K562 (cell line): ENCODE results near the gene RFX7. TPM values are rescaled to one million over a fixed set of nuclear protein-coding genes. Genes with fewer than 3 reads are reported as not detected.

ENCODE experiments used
- ATAC-seq: fragments of 200-7000 bp; cut with Tn5 transposase; 3 replicates; pipeline ENCODE4 v1.9.1; 2020; ENCODE audit warnings: moderate library complexity
- BruUV-seq: library from RNA; stranded (reverse); fragments of 400-500 nt; replicated peaks from 2 replicates; lab custom pipeline; 2021; lab: Mats Ljungman, UMichigan
- CTCF ChIA-PET: fragments of 300-600 bp; formaldehyde crosslinking; extraction: SDS; loops from one replicate; lab custom pipeline; 2021; ENCODE audit warnings: low intra/inter-chr PET ratio; lab: Yijun Ruan, JAX
- POLR2A ChIA-PET: fragments of 300-600, 350-650 bp; sonication (Branson Sonifier 250); formaldehyde crosslinking; extraction: SDS; loops from one replicate; lab custom pipeline; 2021; ENCODE audit warnings: antibody characterized with exemption, inconsistent platforms; lab: Yijun Ruan, JAX
- DNase-seq, 4 experiments: peaks; one replicate each; pipeline versions ENCODE4 v3.0.0 to v3.0.0-alpha.2; 2011 to 2018; ENCODE audit warnings: low spot score in 3 of 4, mixed read lengths in 3 of 4; ENCODE audit errors: extremely low read depth in 1 of 4
- FAIRE-seq: peaks from 2 replicates; lab custom pipeline; 2011; peaks lifted over from hg19 to GRCh38; lab: Jason Lieb, UNC
- H2AFZ ChIP-seq: 2 replicates; pipeline ENCODE4 v1.6.0; 2011; ENCODE audit warnings: low read depth, low read length, control low read depth, inconsistent platforms
- H3K27ac ChIP-seq: fragments of 200-600 bp; 3 replicates; pipeline ENCODE4 v1.8.0; 2011; ENCODE audit warnings: low read depth, mild to moderate bottlenecking, control low read depth, inconsistent platforms, low read length, moderate library complexity, mixed read lengths; ENCODE audit errors: extremely low read depth
- H3K27me3 ChIP-seq, 2 experiments: fragments of 300-600 bp in 1 of 2; 2 replicates in 1 of 2; 3 replicates in 1 of 2; pipeline versions ENCODE4 v1.6.0 to v1.8.0; 2011; ENCODE audit warnings: inconsistent platforms in 2 of 2, low read length in 2 of 2, mild to moderate bottlenecking in 1 of 2, mixed read lengths in 1 of 2, moderate library complexity in 1 of 2; ENCODE audit not compliant: control insufficient read depth in 2 of 2, insufficient read depth in 2 of 2
- H3K36me3 ChIP-seq: fragments of 300-600 bp; 3 replicates; pipeline ENCODE4 v1.8.0; 2011; ENCODE audit warnings: mild to moderate bottlenecking, low read length, inconsistent platforms; ENCODE audit not compliant: control insufficient read depth, insufficient read depth
- H3K4me1 ChIP-seq, 2 experiments: fragments of 200-600 bp in 1 of 2; replicated peaks in 1 of 2; 2 replicates in 1 of 2; 3 replicates in 1 of 2; pipeline versions ENCODE4 v1.5.1 to v1.8.0; 2011; ENCODE audit warnings: inconsistent platforms in 2 of 2, low read length in 2 of 2, mild to moderate bottlenecking in 1 of 2, mixed read lengths in 1 of 2, moderate library complexity in 1 of 2; ENCODE audit not compliant: control insufficient read depth in 2 of 2, insufficient read depth in 2 of 2
- H3K4me2 ChIP-seq: 2 replicates; pipeline ENCODE4 v1.6.1; 2011; ENCODE audit warnings: low read length, control low read depth, inconsistent platforms, mixed read lengths; ENCODE audit not compliant: insufficient read depth
- H3K4me3 ChIP-seq: fragments of 200-600 bp; sonication (generic), shearing (Covaris generic); 2 replicates; pipeline ENCODE4 v1.5.1; 2016; ENCODE audit warnings: control low read depth, inconsistent platforms
- H3K79me2 ChIP-seq: fragments of 200-600 bp; 3 replicates; pipeline ENCODE4 v1.8.0; 2011; ENCODE audit warnings: low read length, inconsistent platforms; ENCODE audit not compliant: control insufficient read depth, insufficient read depth
- H3K9ac ChIP-seq, 2 experiments: 2 replicates each; pipeline versions ENCODE4 v1.6.0 to v1.6.1; 2011; ENCODE audit warnings: low read depth in 2 of 2, low read length in 2 of 2, control low read depth in 1 of 2, inconsistent platforms in 1 of 2, mild to moderate bottlenecking in 1 of 2, mixed read lengths in 1 of 2; ENCODE audit not compliant: insufficient read depth in 1 of 2
- H3K9me1 ChIP-seq: one replicate; pipeline ENCODE4 v1.6.0; 2011; ENCODE audit warnings: inconsistent platforms, mild to moderate bottlenecking, low read length, moderate library complexity; ENCODE audit not compliant: control insufficient read depth, insufficient read depth
- H3K9me3 ChIP-seq: replicated peaks from 2 replicates; pipeline ENCODE4 v1.5.1; 2011; ENCODE audit warnings: low read depth, low read length, inconsistent platforms; ENCODE audit not compliant: control insufficient read depth, insufficient read depth
- H4K20me1 ChIP-seq: replicated peaks from 2 replicates; pipeline ENCODE4 v1.6.1; 2011; ENCODE audit warnings: low read length, inconsistent platforms, mixed read lengths; ENCODE audit not compliant: control insufficient read depth, insufficient read depth
- BDP1 ChIP-seq: IDR thresholded peaks from 3 replicates; pipeline ENCODE4 v1.6.1; 2011; ENCODE audit not compliant: insufficient read length, insufficient read depth
- C11orf30 ChIP-seq: fragments of 450-650 bp; IDR thresholded peaks from 2 replicates; pipeline ENCODE4 v1.6.1; 2016; ENCODE audit warnings: low read depth, mild to moderate bottlenecking
- CEBPB ChIP-seq: fragments of 450-650 bp; IDR thresholded peaks from 2 replicates; pipeline ENCODE4 v1.6.1; 2016; ENCODE audit warnings: missing genetic modification characterization, missing compliant biosample characterization
- FOXJ2 ChIP-seq: fragments of 200-800 bp; sonication (Bioruptor generic); IDR thresholded peaks from 2 replicates; pipeline ENCODE4 v1.6.1; 2016; ENCODE audit warnings: missing genetic modification characterization, missing compliant biosample characterization
- JUND ChIP-seq, 2 experiments: IDR thresholded peaks; 2 replicates in 1 of 2; 3 replicates in 1 of 2; pipeline ENCODE4 v1.6.1; 2011; ENCODE audit warnings: borderline replicate concordance in 2 of 2, low read depth in 2 of 2, low read length in 2 of 2, improper control_type of control experiment in 1 of 2, missing biosample characterization in 1 of 2, missing genetic modification characterization in 1 of 2, missing genetic modification reagents in 1 of 2
- MAFG ChIP-seq: fragments of 450-650 bp; conservative IDR thresholded peaks from 2 replicates; pipeline ENCODE4 v1.6.1; 2016; ENCODE audit warnings: missing genetic modification characterization, missing compliant biosample characterization
- MIER1 ChIP-seq: fragments of 450-650 bp; IDR thresholded peaks from 2 replicates; pipeline ENCODE4 v1.6.1; 2016; ENCODE audit warnings: antibody characterized with exemption, mild to moderate bottlenecking, low read depth
- PTRF ChIP-seq: fragments of 450-650 bp; IDR thresholded peaks from 2 replicates; pipeline ENCODE4 v1.6.1; 2016; ENCODE audit warnings: mild to moderate bottlenecking, missing genetic modification characterization, missing compliant biosample characterization
- RAD51 ChIP-seq: fragments of 450-650 bp; IDR thresholded peaks from 2 replicates; pipeline ENCODE4 v1.7.1; 2016; ENCODE audit warnings: low read depth, mild to moderate bottlenecking, borderline replicate concordance
- SMC3 ChIP-seq: conservative IDR thresholded peaks from 2 replicates; pipeline ENCODE4 v1.6.1; 2011; ENCODE audit warnings: low read depth, low read length, improper control_type of control experiment; ENCODE audit not compliant: insufficient read depth
- TBP ChIP-seq: optimal IDR thresholded peaks from 2 replicates; pipeline ENCODE3; 2011; ENCODE audit warnings: low read depth, low read length, improper control_type of control experiment
- XRCC4 ChIP-seq: IDR thresholded peaks from one replicate; pipeline ENCODE4 v1.6.1; 2011; ENCODE audit not compliant: insufficient read depth, insufficient read length; ENCODE audit errors: extremely low read depth
- ZBTB17 ChIP-seq: fragments of 450-650 bp; formaldehyde crosslinking; IDR thresholded peaks from 2 replicates; pipeline ENCODE4 v1.4.0; 2020; ENCODE audit warnings: mild to moderate bottlenecking
- ZKSCAN3 ChIP-seq: fragments of 250-450 bp; sonication (Bioruptor Pico); IDR thresholded peaks from 2 replicates; pipeline ENCODE4 v1.4.0; 2020
- ZNF316 ChIP-seq: fragments of 450-650 bp; IDR thresholded peaks from 2 replicates; pipeline ENCODE4 v1.6.1; 2016
- WGBS: fragments of 100-300 bp; shearing (Covaris generic); methylation state at CpG from one replicate; pipeline ENCODE4 v1.1.6; 2016; ENCODE audit warnings: low coverage, mixed read lengths; ENCODE audit not compliant: insufficient coverage; ENCODE audit errors: missing lambda C conversion rate; 5-methylcytosine and 5-hydroxymethylcytosine counted together
- in situ Hi-C: fragments of 300-500 bp; cut with MboI; formaldehyde crosslinking; loops from 4 replicates; pipeline ENCODE4 v1.15.0; 2018; ENCODE audit warnings: inconsistent platforms, mixed read lengths
- intact Hi-C: fragments of 100-400 bp; cut with micrococcal nuclease; formaldehyde crosslinking; loops from 2 replicates; pipeline ENCODE4 v1.14.2; 2022
- polyA plus RNA-seq, 8 experiments: library from polyadenylated mRNA; depleted of rRNA in 4 of 8; stranded (reverse) in 5 of 8; unstranded in 3 of 8; fragments of >200 nt; fragmentation: Nextera tagmentation in 2 of 8; fragmentation: Illumina TruSeq in 1 of 8; extraction: Ambion mirVana in 2 of 8; extraction: Trizol in 1 of 8; gene quantifications; 2 replicates each; pipeline versions ENCODE4 v1.2.1 to v1.2.3, GENCODE V29; 2011 to 2014; ENCODE audit warnings: inconsistent platforms in 1 of 8, missing spikeins in 1 of 8
- total RNA-seq, 7 experiments: library from RNA; depleted of rRNA in 6 of 7; stranded (reverse); fragments of >200 nt in 6 of 7; fragmentation: Illumina TruSeq in 2 of 7; extraction: Trizol in 2 of 7; gene quantifications; 2 replicates each; pipeline versions ENCODE4 v1.2.1 to v1.2.3, GENCODE V29; 2011 to 2021; ENCODE audit warnings: low replicate concordance in 1 of 7
- TF ChIP-seq, protein P1 (sequence below): fragments of 250-450 bp; sonication (Bioruptor Pico); IDR thresholded peaks from 2 replicates; pipeline ENCODE4 v1.5.0; 2021
- TF ChIP-seq, protein P2 (sequence below), 2 experiments: fragments of 450-650 bp in 1 of 2; sonication (generic) in 1 of 2; formaldehyde crosslinking in 1 of 2; IDR thresholded peaks in 1 of 2; conservative IDR thresholded peaks in 1 of 2; 2 replicates each; pipeline versions ENCODE4 v1.6.1 to v1.8.1; 2016 to 2023; ENCODE audit warnings: mild to moderate bottlenecking in 2 of 2, moderate library complexity in 2 of 2, inconsistent platforms in 1 of 2, missing genetic modification reagents in 1 of 2

Gene RFX7
- total and polyA plus RNA-seq, 9 of the 15 experiments (the other 6 are each of a cell fraction or from before 2014, with no cell fraction given), result 2.4 to 17.9 (median 6.3) TPM

- no peaks in the 10 kb centered on the region; the same call in 2 of the 3 replicates for H3K36me3 ChIP-seq
These were observed 78.4 kb downstream of the RFX7 start for GRCh38 chr15:56165234-56165633.

GRCh38 chr15:56160966-56161365 lies 82.7 kb downstream of the RFX7 start:
- Histone ChIP-seq H2AFZ (no peak overlapping the region), H3K27me3 (no peaks in the 10 kb centered on the region), H3K36me3 (no peaks in the 10 kb centered on the region), H3K27ac (no peak overlapping the region), H3K9me1 (no peaks in the 10 kb centered on the region), H3K4me1 (no peaks in the 10 kb centered on the region), H3K9me3 (no peaks in the 10 kb centered on the region), H4K20me1 (no peaks in the 10 kb centered on the region), H3K9ac (no peak overlapping the region), H3K4me3 (no peak overlapping the region), H3K4me2 (no peak overlapping the region), H3K79me2 (peaks cover 6% of the 10 kb centered on the region; the same call in 1 of the 3 replicates)
- WGBS, result 58% methylated on average over 1 of the region's 1 CpG
- intact Hi-C loops, result no loop called here
- BruUV-seq, result no TSS peak
- 0 out of 3 replicates have a peak, but pooled peaks have one; percentile 39 for ATAC-seq
- FAIRE-seq, result peak; percentile 11
- in situ Hi-C loops, result no loop called here
- DNase-seq, result no peak
- POLR2A ChIA-PET, result no interaction called here
- CTCF ChIA-PET, result no interaction called here
- no peak for TF ChIP-seq MIER1
- TF ChIP-seq ZNF316, result peak; percentile 48; the same call in 1 of the 2 replicates
- TF ChIP-seq ZBTB17 (CRISPR knock-in tag), result no peak
- peak; percentile 50; the same call in 1 of the 2 replicates for TF ChIP-seq CEBPB
- peak; percentile 21; the same call in 1 of the 2 replicates for TF ChIP-seq MAFG (tag)
- TF ChIP-seq, protein P1, sequence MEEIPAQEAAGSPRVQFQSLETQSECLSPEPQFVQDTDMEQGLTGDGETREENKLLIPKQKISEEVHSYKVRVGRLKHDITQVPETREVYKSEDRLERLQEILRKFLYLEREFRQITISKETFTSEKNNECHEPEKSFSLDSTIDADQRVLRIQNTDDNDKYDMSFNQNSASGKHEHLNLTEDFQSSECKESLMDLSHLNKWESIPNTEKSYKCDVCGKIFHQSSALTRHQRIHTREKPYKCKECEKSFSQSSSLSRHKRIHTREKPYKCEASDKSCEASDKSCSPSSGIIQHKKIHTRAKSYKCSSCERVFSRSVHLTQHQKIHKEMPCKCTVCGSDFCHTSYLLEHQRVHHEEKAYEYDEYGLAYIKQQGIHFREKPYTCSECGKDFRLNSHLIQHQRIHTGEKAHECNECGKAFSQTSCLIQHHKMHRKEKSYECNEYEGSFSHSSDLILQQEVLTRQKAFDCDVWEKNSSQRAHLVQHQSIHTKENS (CRISPR knock-in tag), result no peak
- TF ChIP-seq C11orf30, result peak; percentile 57; the same call in 1 of the 2 replicates
- TF ChIP-seq, protein P2, sequence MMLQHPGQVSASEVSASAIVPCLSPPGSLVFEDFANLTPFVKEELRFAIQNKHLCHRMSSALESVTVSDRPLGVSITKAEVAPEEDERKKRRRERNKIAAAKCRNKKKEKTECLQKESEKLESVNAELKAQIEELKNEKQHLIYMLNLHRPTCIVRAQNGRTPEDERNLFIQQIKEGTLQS (IDR thresholded peaks at IDR 0.05), result peak; percentile 82
- TF ChIP-seq, protein P2 (CRISPR knock-in tag; conservative IDR thresholded peaks at IDR 0.05), result no peak
- TF ChIP-seq JUND (IDR thresholded peaks at IDR 0.05; ENCODE audit: borderline replicate concordance, low read depth, low read length), result 0 out of 2 replicates have a peak, but pooled peaks have one; percentile 34
- no peak for TF ChIP-seq JUND (tag; IDR thresholded peaks at IDR 0.05; ENCODE audit: borderline replicate concordance, low read depth, low read length)
- no peak for TF ChIP-seq RAD51

More at GRCh38 chr15:56165234-56165633, 78.4 kb downstream of the RFX7 start:
- 86% methylated on average over 2 of the region's 2 CpGs for WGBS
- Histone ChIP-seq H2AFZ (no peak overlapping the region), H3K9me3 (no peaks in the 10 kb centered on the region), H3K9ac (no peak overlapping the region), H3K27me3 (no peaks in the 10 kb centered on the region), H3K4me3 (no peak overlapping the region), H3K9me1 (no peaks in the 10 kb centered on the region), H3K4me2 (no peak overlapping the region), H4K20me1 (no peaks in the 10 kb centered on the region), H3K27ac (no peak overlapping the region), H3K4me1 (no peaks in the 10 kb centered on the region), H3K79me2 (no peaks in the 10 kb centered on the region; the same call in 2 of the 3 replicates)
- POLR2A ChIA-PET, result interaction anchor here (1.1 to 1.3 kb wide), 2 partner anchors 15 to 20 kb away, joined by 3 to 4 read pairs; no protein-coding TSS in a partner anchor
- intact Hi-C loops (no loop called here), in situ Hi-C loops (no loop called here)
- no peak for TF ChIP-seq FOXJ2 (tag)
- no peak for TF ChIP-seq TBP
- no peak for TF ChIP-seq SMC3
- no peak for TF ChIP-seq XRCC4
- TF ChIP-seq PTRF (tag), result no peak
- no peak for TF ChIP-seq ZKSCAN3 (CRISPR knock-in tag)
- TF ChIP-seq BDP1, result no peak
- CTCF ChIA-PET, result no interaction called here
- FAIRE-seq (no peak), ATAC-seq (no peak), DNase-seq (no peak)
- BruUV-seq, result no TSS peak
